Trophoblast cell (in vitro differentiated cells and primary cell): ENCODE measurements around the gene CALR.
A peak's percentile ranks its signal among the peaks of the same experiment; 100 is the strongest.
"Not testable (repeated sequence)": the region's sequence is repeated elsewhere in the genome, so short reads cannot be mapped to it uniquely, and the experiment has no call there.

ENCODE experiments used
- DNase-seq, 2 donors: peaks; one replicate each; pipeline ENCODE4 v3.0.0-alpha.2; 2016
- H2AFZ ChIP-seq: 2 replicates; pipeline ENCODE4 v1.6.1; 2013; ENCODE audit warnings: low read length, moderate library complexity, mild to moderate bottlenecking; ENCODE audit not compliant: insufficient read depth, poor library complexity
- H2AK5ac ChIP-seq: 2 replicates; pipeline ENCODE4 v1.6.1; 2013; ENCODE audit warnings: mild to moderate bottlenecking, low read length
- H2BK120ac ChIP-seq: 2 replicates; pipeline ENCODE4 v1.6.1; 2013; ENCODE audit warnings: low read length, mild to moderate bottlenecking, moderate library complexity; ENCODE audit not compliant: insufficient read depth, poor library complexity
- H2BK12ac ChIP-seq: 2 replicates; pipeline ENCODE4 v1.6.1; 2013; ENCODE audit warnings: mild to moderate bottlenecking, low read length, moderate library complexity
- H2BK5ac ChIP-seq: 2 replicates; pipeline ENCODE4 v1.6.1; 2013; ENCODE audit warnings: low read length, low read depth, moderate library complexity, mild to moderate bottlenecking; ENCODE audit not compliant: poor library complexity
- H3K14ac ChIP-seq: 2 replicates; pipeline ENCODE4 v1.6.1; 2013; ENCODE audit warnings: mild to moderate bottlenecking, low read length
- H3K18ac ChIP-seq: 2 replicates; pipeline ENCODE4 v1.6.1; 2013; ENCODE audit warnings: mild to moderate bottlenecking, low read length
- H3K23ac ChIP-seq: 2 replicates; pipeline ENCODE4 v1.6.1; 2013; ENCODE audit warnings: low read length
- H3K27ac ChIP-seq: 2 replicates; pipeline ENCODE4 v1.5.1; 2013; ENCODE audit warnings: low read depth, mild to moderate bottlenecking, inconsistent platforms, low read length, moderate library complexity
- H3K27me3 ChIP-seq: 2 replicates; pipeline ENCODE4 v1.6.1; 2013; ENCODE audit warnings: inconsistent platforms, mild to moderate bottlenecking, low read length, moderate library complexity; ENCODE audit not compliant: insufficient read depth
- H3K36me3 ChIP-seq, 2 experiments: 1 replicate in 1 of 2; 2 replicates in 1 of 2; pipeline ENCODE4 v1.6.1; 2013; ENCODE audit warnings: low read length in 2 of 2, mild to moderate bottlenecking in 2 of 2, moderate library complexity in 1 of 2; ENCODE audit not compliant: insufficient read depth in 2 of 2, control insufficient read depth in 1 of 2
- H3K4ac ChIP-seq: 2 replicates; pipeline ENCODE4 v1.6.1; 2013; ENCODE audit warnings: low read depth, mild to moderate bottlenecking, low read length, moderate library complexity
- H3K4me1 ChIP-seq, 2 experiments: 1 replicate in 1 of 2; 2 replicates in 1 of 2; pipeline ENCODE4 v1.6.1; 2013; ENCODE audit warnings: low read length in 2 of 2, mild to moderate bottlenecking in 2 of 2, moderate library complexity in 1 of 2; ENCODE audit not compliant: insufficient read depth in 2 of 2, control insufficient read depth in 1 of 2
- H3K4me2 ChIP-seq: 2 replicates; pipeline ENCODE4 v1.6.1; 2013; ENCODE audit warnings: inconsistent platforms, mild to moderate bottlenecking, low read length, moderate library complexity
- H3K4me3 ChIP-seq: 2 replicates; pipeline ENCODE4 v1.5.1; 2013; ENCODE audit warnings: mild to moderate bottlenecking, low read depth, low read length, inconsistent platforms
- H3K79me1 ChIP-seq: one replicate; pipeline ENCODE4 v1.6.1; 2013; ENCODE audit warnings: low read length
- H3K79me2 ChIP-seq: 2 replicates; pipeline ENCODE4 v1.6.1; 2013; ENCODE audit warnings: low read length, mild to moderate bottlenecking; ENCODE audit not compliant: control insufficient read depth, insufficient read depth, poor library complexity
- H3K9ac ChIP-seq: 2 replicates; pipeline ENCODE4 v1.6.1; 2013; ENCODE audit warnings: mild to moderate bottlenecking, low read length
- H3K9me3 ChIP-seq: 2 replicates; pipeline ENCODE4 v1.6.1; 2013; ENCODE audit warnings: low read depth, mild to moderate bottlenecking, control low read depth, inconsistent platforms, low read length; ENCODE audit not compliant: insufficient read depth
- H4K12ac ChIP-seq: 2 replicates; pipeline ENCODE4 v1.6.1; 2013; ENCODE audit warnings: low read depth, mild to moderate bottlenecking, low read length, moderate library complexity
- H4K8ac ChIP-seq: 2 replicates; pipeline ENCODE4 v1.6.1; 2013; ENCODE audit warnings: low read depth, mild to moderate bottlenecking, low read length, moderate library complexity
- H4K91ac ChIP-seq: one replicate; pipeline ENCODE4 v1.6.1; 2013; ENCODE audit warnings: low read depth, mild to moderate bottlenecking, low read length, moderate library complexity
- WGBS: extraction: QIAGEN DNeasy Blood & Tissue Kit; methylation state at CpG from one replicate; pipeline ENCODE4 v1.1.7; 2013; ENCODE audit warnings: missing lambda C conversion rate; ENCODE audit not compliant: insufficient read length, insufficient coverage; ENCODE audit errors: extremely low coverage; 5-methylcytosine and 5-hydroxymethylcytosine counted together

Gene CALR

DNA sequence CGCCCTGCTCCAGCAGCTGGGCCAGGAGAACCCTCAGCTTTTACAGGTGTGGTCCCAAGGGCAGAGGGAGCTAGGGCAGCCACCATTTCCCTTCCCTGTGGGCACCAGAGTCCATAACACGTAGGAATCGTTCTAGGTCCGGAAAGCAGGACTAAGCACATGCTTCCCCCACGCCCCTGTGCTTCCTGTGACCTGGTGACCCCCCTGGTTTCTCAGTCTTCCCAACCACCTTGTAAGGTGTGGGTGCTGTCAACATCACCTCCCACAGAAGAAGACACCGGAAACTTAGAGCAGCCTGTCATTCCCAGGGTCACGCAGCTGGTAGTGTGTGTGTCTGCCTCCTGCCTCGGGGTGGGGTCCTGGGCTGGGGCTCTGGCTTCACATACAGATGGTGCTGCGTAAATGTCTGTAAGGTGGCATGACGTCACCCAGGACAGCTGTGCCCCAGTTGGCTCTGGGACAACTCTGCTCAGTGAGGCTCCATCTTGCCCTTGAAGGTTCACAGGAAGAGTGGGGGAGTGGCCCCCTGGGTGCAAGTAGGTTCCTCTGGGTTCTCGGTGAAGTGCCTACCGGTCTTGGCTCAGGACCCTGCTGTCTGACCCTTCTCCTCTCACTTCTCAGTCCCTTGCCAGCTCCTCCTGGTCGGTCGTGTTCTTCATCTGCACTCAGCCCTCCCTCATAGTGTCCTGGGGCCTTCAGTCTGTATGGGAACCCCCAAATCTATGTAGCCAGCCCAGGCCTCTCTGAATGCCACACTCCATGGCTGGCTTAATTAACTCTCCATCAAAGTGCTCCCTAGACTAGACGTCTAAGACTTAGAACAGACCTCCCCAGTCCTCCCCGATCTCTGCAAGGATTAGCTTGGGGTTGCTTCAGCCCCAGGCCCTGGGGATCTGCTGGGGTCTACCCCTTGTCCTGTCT is 11.2 kb downstream of the CALR start:
- no peak overlapping the region for H2BK120ac ChIP-seq
- no peak overlapping the region for H2AK5ac ChIP-seq
- WGBS = no CpG with 5 or more reads among the region's 16 CpGs
- no peak overlapping the region for H3K14ac ChIP-seq
- H3K9me3 ChIP-seq = peaks cover 2% of the 10 kb centered on the region
- no peak for DNase-seq
- H3K36me3 ChIP-seq = peaks cover 66 to 69% of the 10 kb centered on the region in 2 experiments
- H4K91ac ChIP-seq = no peak overlapping the region
- H2AFZ ChIP-seq = no peak overlapping the region
- peaks cover 4% of the 10 kb centered on the region for H3K79me2 ChIP-seq
- H4K12ac ChIP-seq = no peak overlapping the region
- no peak overlapping the region for H2BK5ac ChIP-seq
- H3K23ac ChIP-seq = no peak overlapping the region
- H3K27ac ChIP-seq = no peak overlapping the region
- H2BK12ac ChIP-seq = no peak overlapping the region
- no peak overlapping the region for H3K9ac ChIP-seq
- no peaks in the 10 kb centered on the region for H3K27me3 ChIP-seq
- no peak overlapping the region for H4K8ac ChIP-seq
- no peak overlapping the region for H3K4ac ChIP-seq
- H3K4me3 ChIP-seq = no peak overlapping the region
- no peak overlapping the region for H3K18ac ChIP-seq
- H3K4me1 ChIP-seq = peaks cover 0 to 2% of the 10 kb centered on the region in 2 experiments
- peaks cover 8% of the 10 kb centered on the region for H3K79me1 ChIP-seq
- H3K4me2 ChIP-seq = no peak overlapping the region

DNA sequence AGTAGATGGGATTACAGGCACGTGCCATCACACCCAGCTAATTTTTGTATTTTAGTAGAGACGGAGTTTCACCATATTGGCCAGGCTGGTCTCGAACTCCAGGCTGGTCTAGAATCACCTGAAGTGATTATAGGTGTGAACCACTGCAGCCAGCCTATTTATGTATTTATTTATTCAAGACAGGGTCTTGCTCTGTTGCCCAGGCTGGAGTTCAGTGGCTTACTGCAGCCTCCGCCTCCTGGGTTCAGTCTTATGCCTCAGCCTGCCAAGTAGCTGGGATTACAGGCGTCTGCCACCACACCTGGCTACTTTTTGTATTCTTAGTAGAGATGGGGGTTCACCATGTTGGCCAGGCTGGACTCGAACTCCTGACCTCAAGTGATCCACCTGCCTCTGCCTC is 13.6 kb downstream of the CALR start:
- H4K91ac ChIP-seq, H3K79me2 ChIP-seq, H3K4me1 ChIP-seq, H2AFZ ChIP-seq, H3K9me3 ChIP-seq, H3K79me1 ChIP-seq, H3K4me2 ChIP-seq, H3K27me3 ChIP-seq, H3K4ac ChIP-seq, H4K12ac ChIP-seq, H2BK120ac ChIP-seq, H2BK5ac ChIP-seq, DNase-seq, H3K23ac ChIP-seq, H3K4me3 ChIP-seq, H3K14ac ChIP-seq, H3K27ac ChIP-seq, H4K8ac ChIP-seq, H2AK5ac ChIP-seq, H3K9ac ChIP-seq, H2BK12ac ChIP-seq, H3K18ac ChIP-seq: not testable (repeated sequence)
- no CpG with 5 or more reads among the region's 6 CpGs for WGBS
- peaks cover 65 to 70% of the 10 kb centered on the region in 2 experiments for H3K36me3 ChIP-seq

DNA sequence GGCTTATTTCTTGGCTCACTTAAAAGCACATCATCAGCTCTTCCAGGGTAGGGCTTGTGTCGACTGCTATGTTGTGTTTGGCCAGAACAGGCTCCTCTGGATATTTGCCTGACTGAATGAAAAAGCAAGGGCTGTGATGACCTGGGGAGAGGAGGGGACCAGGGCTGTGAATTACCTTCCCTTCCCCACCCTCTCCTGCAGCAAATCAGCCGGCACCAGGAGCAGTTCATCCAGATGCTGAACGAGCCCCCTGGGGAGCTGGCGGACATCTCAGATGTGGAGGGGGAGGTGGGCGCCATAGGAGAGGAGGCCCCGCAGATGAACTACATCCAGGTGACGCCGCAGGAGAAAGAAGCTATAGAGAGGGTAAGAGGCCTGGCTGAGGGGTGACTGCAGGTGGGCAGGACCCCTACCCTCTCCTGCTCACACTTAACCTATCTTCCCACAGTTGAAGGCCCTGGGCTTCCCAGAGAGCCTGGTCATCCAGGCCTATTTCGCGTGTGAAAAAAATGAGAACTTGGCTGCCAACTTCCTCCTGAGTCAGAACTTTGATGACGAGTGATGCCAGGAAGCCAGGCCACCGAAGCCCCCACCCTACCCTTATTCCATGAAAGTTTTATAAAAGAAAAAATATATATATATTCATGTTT is 14.2 kb downstream of the CALR start:
- no peak overlapping the region for H2AK5ac ChIP-seq
- H3K23ac ChIP-seq = no peak overlapping the region
- no peak overlapping the region for H4K8ac ChIP-seq
- H2BK120ac ChIP-seq = no peak overlapping the region
- H4K91ac ChIP-seq = no peak overlapping the region
- H3K27ac ChIP-seq = no peak overlapping the region
- peaks cover 4 to 7% of the 10 kb centered on the region in 2 experiments for H3K4me1 ChIP-seq
- no peak overlapping the region for H2BK5ac ChIP-seq
- H3K4me2 ChIP-seq = no peak overlapping the region
- no peak overlapping the region for H4K12ac ChIP-seq
- H3K14ac ChIP-seq = no peak overlapping the region
- no peak overlapping the region for H3K18ac ChIP-seq
- no CpG with 5 or more reads among the region's 12 CpGs for WGBS
- no peak overlapping the region for H3K4me3 ChIP-seq
- peaks cover 6% of the 10 kb centered on the region for H3K79me1 ChIP-seq
- H3K9me3 ChIP-seq = peaks cover 5% of the 10 kb centered on the region
- DNase-seq = peak in 1 of 2 donors; percentile 28
- no peak overlapping the region for H3K4ac ChIP-seq
- no peak overlapping the region for H2BK12ac ChIP-seq
- H3K36me3 ChIP-seq = peaks cover 65 to 69% of the 10 kb centered on the region in 2 experiments
- no peak overlapping the region for H3K9ac ChIP-seq
- no peak overlapping the region for H2AFZ ChIP-seq
- no peaks in the 10 kb centered on the region for H3K27me3 ChIP-seq
- H3K79me2 ChIP-seq = peaks cover 5% of the 10 kb centered on the region

DNA sequence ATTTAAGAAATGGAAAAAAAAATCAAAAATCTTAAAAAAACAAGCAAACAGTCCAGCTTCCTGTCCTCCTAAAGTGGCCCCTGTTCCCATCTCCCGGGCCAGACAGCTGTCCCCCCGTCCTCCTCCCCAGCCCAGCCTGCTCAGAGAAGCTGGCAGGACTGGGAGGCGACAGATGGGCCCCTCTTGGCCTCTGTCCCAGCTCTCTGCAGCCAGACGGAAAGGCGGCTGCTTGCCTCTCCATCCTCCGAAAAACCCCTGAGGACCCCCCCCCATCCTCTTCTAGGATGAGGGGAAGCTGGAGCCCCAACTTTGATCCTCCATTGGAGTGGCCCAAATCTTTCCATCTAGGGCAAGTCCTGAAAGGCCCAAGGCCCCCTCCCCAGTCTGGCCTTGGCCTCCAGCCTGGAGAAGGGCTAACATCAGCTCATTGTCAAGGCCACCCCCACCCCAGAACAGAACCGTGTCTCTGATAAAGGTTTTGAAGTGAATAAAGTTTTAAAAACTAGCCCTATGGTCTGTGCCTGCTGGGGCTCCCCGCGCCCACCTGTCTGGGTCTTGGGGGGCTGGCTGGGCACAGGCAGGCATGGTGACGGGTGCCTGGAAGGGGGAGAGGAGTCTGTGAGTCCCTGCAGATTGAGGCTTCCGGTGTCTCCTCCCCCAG is 14.9 kb downstream of the CALR start:
- H3K4ac ChIP-seq = no peak overlapping the region
- H3K4me2 ChIP-seq = no peak overlapping the region
- whole genome bisulfite sequencing = no CpG with 5 or more reads among the region's 11 CpGs
- no peak overlapping the region for H3K14ac ChIP-seq
- DNase-seq = no peak
- no peak overlapping the region for H3K4me3 ChIP-seq
- no peak overlapping the region for H2BK5ac ChIP-seq
- no peak overlapping the region for H2AK5ac ChIP-seq
- no peak overlapping the region for H4K91ac ChIP-seq
- no peak overlapping the region for H3K18ac ChIP-seq
- H2BK120ac ChIP-seq = no peak overlapping the region
- peaks cover 58 to 62% of the 10 kb centered on the region in 2 experiments for H3K36me3 ChIP-seq
- H3K79me1 ChIP-seq = peaks cover 6% of the 10 kb centered on the region
- H3K27ac ChIP-seq = no peak overlapping the region
- H3K4me1 ChIP-seq = peaks cover 4 to 7% of the 10 kb centered on the region in 2 experiments
- H3K9me3 ChIP-seq = peaks cover 5% of the 10 kb centered on the region
- H4K12ac ChIP-seq = no peak overlapping the region
- no peak overlapping the region for H4K8ac ChIP-seq
- no peaks in the 10 kb centered on the region for H3K27me3 ChIP-seq
- no peak overlapping the region for H3K23ac ChIP-seq
- H2BK12ac ChIP-seq = no peak overlapping the region
- peaks cover 5% of the 10 kb centered on the region for H3K79me2 ChIP-seq
- no peak overlapping the region for H2AFZ ChIP-seq
- H3K9ac ChIP-seq = no peak overlapping the region
